ENCODE data around the gene PCDHGA9.
"Not testable (repeated sequence)": the region's sequence is repeated elsewhere in the genome, so short reads cannot be mapped to it uniquely, and the experiment has no call there.

Gene PCDHGA9

DNA sequence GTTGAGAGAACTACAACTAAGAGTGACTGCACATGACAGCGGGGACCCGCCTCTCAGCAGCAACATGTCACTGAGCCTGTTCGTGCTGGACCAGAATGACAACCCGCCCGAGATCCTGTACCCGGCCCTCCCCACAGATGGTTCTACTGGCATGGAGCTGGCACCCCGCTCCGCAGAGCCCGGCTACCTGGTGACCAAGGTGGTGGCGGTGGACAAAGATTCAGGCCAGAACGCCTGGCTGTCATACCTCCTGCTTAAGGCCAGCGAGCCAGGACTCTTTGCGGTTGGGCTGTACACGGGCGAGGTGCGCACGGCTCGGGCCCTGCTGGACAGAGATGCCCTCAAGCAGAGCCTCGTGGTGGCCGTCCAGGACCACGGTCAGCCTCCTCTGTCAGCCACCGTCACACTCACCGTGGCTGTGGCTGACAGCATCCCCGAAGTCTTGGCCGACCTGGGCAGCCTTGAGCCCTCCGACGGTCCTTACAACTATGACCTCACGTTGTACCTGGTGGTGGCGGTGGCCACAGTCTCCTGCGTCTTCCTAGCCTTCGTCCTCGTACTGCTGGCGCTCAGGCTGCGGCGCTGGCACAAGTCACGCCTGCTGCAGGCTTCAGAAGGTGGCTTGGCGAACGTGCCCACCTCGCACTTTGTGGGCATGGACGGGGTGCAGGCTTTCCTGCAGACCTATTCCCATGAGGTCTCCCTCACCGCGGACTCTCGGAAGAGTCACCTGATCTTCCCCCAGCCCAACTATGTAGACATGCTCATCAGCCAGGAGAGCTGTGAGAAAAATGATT, 17.9 kb upstream of the PCDHGA9 start:
- no peak for FAIRE-seq

DNA sequence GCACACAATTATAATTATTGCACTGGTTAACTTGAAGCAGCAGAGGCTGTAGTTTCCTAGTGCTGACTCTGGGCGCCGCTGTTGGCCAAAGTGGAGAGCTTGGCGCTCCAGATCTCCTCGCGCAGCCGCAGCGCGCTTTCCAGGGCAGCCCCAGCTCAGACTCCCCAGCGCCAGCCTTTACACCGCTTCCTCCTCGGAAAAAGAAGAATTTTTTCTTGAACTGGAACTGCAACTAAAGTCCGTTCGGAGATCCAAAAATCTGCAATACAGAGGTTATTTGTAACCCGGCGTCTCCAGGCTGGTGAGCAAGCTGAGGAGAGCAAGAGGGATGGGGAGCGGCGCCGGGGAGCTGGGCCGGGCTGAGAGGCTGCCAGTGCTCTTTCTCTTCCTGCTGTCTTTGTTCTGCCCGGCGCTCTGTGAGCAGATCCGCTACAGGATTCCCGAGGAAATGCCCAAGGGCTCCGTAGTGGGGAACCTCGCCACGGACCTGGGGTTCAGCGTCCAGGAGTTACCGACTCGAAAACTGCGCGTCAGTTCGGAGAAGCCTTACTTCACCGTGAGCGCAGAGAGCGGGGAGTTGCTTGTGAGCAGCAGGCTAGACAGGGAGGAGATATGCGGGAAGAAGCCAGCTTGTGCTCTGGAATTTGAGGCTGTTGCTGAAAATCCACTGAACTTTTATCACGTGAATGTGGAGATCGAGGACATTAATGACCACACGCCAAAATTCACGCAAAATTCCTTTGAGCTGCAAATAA, 14.8 kb upstream of the PCDHGA9 start, which contains the start of gene PCDHGB4:
PCDHGB4 (plus strand) TSS at position 142 of the 755 bp plus-strand sequence; CDS start at position 329, 187 bp downstream.
- FAIRE-seq = not testable (repeated sequence)

DNA sequence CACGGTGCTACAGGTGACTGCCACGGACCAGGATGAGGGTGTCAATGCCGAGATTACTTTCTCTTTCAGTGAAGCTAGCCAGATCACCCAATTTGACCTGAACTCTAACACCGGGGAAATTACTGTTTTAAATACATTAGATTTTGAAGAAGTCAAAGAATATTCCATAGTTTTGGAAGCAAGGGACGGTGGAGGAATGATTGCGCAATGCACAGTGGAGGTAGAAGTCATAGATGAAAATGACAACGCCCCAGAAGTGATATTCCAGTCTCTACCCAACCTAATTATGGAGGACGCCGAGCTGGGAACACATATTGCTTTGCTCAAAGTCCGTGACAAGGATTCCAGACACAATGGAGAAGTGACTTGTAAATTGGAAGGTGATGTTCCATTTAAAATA, 13.9 kb upstream of the PCDHGA9 start:
- FAIRE-seq = no peak

DNA sequence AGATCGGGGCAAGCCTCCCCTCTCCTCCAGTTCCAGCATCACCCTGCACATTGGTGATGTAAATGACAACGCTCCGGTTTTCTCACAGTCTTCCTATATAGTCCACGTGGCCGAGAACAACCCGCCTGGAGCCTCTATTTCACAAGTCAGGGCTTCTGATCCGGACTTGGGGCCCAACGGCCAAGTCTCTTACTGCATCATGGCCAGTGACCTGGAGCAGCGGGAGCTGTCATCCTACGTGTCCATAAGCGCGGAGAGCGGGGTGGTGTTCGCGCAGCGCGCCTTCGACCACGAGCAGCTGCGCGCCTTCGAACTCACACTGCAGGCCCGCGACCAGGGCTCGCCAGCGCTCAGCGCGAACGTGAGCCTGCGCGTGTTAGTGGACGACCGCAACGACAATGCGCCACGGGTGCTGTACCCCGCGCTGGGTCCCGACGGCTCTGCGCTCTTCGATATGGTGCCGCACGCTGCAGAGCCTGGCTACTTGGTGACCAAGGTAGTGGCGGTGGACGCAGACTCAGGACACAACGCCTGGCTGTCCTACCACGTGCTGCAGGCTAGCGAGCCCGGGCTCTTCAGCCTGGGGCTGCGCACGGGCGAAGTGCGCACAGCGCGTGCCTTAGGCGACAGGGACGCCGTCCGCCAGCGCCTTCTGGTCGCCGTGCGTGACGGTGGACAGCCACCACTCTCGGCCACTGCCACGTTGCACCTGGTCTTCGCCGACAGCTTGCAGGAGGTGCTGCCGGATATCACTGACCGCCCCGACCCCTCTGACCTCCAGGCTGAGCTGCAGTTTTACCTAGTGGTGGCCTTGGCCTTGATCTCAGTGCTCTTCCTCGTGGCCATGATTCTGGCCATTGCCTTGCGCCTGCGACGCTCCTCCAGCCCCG, 13.2 kb upstream of the PCDHGA9 start:
- no peak for FAIRE-seq

GRCh38 chr5:141392429-141393198, 10.0 kb upstream of the PCDHGA9 start, which contains the start of gene PCDHGA8:
TSS of gene PCDHGA8 (plus strand) at chr5:141392633. CDS start at chr5:141392814, 181 bp downstream.
- FAIRE-seq = no peak

GRCh38 chr5:141393267-141393666, 9.3 kb upstream of the PCDHGA9 start:
- FAIRE-seq = no peak

GRCh38 chr5:141394401-141395187, 8.0 kb upstream of the PCDHGA9 start:
- FAIRE-seq = not testable (repeated sequence)

GRCh38 chr5:141397756-141398551, 4.6 kb upstream of the PCDHGA9 start, which contains the start of gene PCDHGB5:
TSS of gene PCDHGB5 (plus strand) at chr5:141397947. CDS start at chr5:141398128, 181 bp downstream.
- not testable (repeated sequence) for FAIRE-seq

GRCh38 chr5:141398608-141399007, 4.0 kb upstream of the PCDHGA9 start:
- no peak for FAIRE-seq

- FAIRE-seq = no peak
Measured at GRCh38 chr5:141399555-141400258, 2.9 kb upstream of the PCDHGA9 start.

- no peak for FAIRE-seq
Measured at GRCh38 chr5:141403387-141403786, 809 bp downstream of the PCDHGA9 start.

GRCh38 chr5:141407790-141408505, 5.4 kb downstream of the PCDHGA9 start, which contains the start of gene PCDHGB6:
TSS of gene PCDHGB6 (plus strand) at chr5:141408021. CDS start at chr5:141408203, 182 bp downstream.
- FAIRE-seq = not testable (repeated sequence)

DNA sequence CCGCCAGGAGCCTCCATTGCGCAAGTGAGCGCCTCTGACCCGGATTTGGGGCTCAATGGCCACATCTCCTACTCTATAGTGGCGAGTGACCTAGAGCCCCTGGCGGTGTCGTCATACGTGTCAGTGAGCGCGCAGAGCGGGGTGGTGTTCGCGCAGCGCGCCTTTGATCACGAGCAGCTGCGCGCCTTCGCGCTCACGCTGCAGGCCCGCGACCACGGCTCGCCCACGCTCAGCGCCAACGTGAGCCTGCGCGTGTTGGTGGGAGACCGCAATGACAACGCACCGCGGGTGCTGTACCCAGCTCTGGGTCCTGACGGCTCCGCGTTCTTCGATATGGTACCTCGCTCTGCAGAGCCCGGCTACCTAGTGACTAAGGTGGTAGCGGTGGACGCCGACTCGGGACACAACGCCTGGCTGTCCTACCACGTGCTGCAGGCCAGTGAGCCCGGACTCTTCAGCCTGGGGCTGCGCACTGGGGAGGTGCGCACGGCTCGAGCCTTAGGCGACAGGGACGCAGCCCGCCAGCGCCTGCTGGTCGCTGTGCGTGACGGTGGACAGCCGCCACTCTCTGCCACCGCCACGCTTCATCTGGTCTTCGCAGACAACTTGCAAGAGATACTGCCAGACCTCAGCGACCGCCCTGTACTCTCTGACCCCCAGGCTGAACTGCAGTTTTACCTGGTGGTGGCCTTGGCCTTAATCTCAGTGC, 7.2 kb downstream of the PCDHGA9 start:
- FAIRE-seq = no peak

DNA sequence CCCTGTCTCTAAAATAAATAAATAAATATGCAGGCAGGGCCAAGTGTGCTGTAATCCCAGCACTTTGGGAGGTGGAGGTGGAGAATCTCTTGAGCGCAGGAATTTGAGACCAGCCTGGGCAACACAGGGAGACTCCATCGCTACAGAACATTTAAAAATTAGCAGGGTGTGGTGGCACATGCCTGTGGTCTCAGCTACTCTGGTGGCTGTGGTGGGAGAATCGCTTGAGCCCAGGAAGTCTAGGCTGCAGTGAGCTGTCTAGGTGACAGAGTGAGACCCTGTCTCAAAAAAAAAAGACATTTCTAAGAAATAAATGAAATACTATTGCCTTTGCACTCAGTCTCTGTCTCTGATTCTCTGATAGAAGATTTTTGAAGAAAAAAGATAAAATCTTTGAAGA, 9.0 kb downstream of the PCDHGA9 start:
- FAIRE-seq = no peak

DNA sequence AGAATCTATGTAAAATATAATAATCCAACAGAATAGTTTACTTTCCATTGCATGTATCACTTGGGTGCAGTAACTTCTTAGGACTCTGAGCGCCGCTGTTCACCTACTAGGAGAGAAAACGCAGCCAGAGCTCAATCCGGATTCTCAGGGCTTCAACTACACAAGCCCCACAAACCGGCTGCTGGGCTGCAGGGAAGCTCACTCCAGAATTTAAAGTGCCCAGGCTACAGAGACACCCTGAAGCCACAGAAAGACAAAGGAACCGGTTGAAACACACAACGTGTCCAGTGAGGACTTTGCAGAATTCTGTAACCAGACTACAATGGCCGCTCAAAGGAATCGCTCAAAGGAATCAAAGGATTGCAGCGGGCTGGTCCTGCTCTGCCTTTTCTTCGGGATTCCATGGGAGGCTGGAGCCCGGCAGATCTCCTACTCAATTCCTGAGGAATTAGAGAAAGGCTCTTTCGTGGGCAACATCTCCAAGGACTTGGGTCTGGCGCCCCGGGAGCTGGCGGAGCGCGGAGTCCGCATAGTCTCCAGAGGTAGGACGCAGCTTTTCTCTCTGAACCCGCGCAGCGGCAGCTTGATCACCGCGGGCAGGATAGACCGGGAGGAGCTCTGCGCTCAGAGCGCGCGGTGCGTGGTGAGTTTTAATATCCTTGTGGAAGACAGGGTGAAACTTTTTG, 10.4 kb downstream of the PCDHGA9 start, which contains the start of gene PCDHGA10:
PCDHGA10 (plus strand) TSS at position 134 of the 686 bp plus-strand sequence; CDS start at position 323, 189 bp downstream.
- FAIRE-seq = peak; percentile 90

DNA sequence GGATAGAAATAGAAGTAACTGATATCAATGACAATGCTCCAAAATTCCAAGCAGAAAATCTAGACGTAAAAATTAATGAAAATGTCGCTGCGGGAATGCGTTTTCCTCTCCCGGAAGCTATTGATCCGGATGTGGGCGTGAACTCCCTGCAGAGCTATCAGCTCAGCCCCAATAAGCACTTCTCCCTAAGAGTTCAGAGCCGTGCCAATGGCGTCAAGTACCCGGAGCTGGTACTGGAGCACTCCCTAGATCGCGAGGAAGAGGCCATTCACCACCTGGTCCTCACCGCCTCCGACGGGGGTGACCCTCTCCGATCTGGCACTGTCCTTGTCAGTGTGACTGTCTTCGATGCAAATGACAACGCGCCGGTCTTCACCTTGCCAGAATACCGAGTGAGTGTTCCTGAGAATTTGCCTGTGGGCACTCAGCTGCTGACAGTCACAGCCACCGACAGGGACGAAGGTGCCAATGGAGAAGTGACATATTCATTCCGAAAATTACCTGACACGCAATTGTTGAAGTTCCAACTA, 11.0 kb downstream of the PCDHGA9 start:
- no peak for FAIRE-seq
